SIG-M5 treated with dmso at 0.1 percent for 504 hours (cell line): ENCODE results near the gene MAP1B.
"Not testable (repeated sequence)": the region's sequence is repeated elsewhere in the genome, so short reads cannot be mapped to it uniquely, and the experiment has no call there.

Experiments
- DNase-seq: peaks from one replicate; lab custom pipeline; 2025; ENCODE audit not compliant: unreplicated experiment; lab: John Stamatoyannopoulos, UW

MAP1B gene

DNA sequence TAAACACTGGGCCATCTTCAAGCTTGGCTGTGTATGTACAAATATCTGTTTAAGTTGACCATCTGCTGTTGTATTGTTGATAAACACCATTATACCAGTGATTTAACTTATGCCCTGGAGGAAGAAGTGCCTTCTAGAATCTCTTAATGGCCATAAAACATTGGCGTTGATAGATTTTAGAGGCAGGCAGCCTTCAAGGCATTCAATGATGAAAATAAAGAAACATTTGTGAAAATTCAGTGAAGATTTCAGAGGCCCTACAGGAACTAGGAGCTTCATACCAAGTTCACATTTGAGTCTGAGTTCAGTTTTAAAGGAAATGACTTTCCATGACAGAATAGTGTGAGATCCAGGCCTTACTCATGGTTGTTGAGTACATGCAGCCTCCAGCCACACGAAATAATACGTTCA, 52.2 kb downstream of the MAP1B start:
- no peak for DNase-seq

- DNase-seq, result no peak
Observed at GRCh38 chr5:72160329-72160728, 53.1 kb downstream of the MAP1B start.

- no peak for DNase-seq
Observed at GRCh38 chr5:72160959-72161358, 53.7 kb downstream of the MAP1B start.

- DNase-seq, result no peak
Observed at GRCh38 chr5:72161951-72162350, 54.7 kb downstream of the MAP1B start.

- no peak for DNase-seq
Observed at GRCh38 chr5:72163349-72163983, 56.2 kb downstream of the MAP1B start.

- DNase-seq, result no peak
Observed at GRCh38 chr5:72166070-72166979, 59.0 kb downstream of the MAP1B start.

DNA sequence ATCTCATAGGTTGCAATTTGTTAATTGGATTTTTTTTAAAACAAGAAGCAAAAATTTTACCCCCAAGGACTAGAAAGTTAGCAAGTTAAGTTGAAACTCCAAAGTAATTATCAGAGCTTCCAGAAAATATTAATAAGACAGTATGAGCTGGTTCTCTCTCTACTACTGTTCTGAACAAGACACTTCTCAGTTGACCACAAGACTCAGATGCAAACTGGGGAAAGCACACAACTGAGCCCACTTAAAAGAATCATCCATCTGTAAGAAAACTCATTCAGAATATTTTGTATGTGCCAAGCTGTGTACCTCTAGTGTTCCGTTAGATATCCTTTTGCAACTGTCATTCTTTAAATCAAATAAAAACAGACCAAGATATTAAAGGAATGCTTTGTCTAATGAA, 60.0 kb downstream of the MAP1B start:
- no peak for DNase-seq

DNA sequence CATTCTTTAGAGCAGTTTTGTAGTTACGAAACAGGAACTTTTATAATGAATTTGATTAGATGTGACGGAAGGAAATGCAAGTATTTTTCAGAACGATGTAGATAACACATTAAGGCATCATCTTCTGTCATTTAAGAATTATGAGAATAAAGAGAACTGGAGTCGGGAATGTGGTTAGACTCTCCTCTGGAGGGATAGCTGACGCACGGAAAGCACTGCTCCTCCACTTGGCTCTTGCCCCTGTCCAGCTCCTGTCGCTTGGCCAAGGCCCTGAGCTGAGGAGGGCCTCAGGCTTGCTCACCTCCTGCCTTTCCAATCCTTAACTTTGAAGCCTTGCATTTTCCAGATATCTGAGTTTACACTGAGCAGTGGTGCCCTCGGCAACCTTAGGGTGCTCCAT, 60.5 kb downstream of the MAP1B start:
- no peak for DNase-seq

- DNase-seq, result no peak
Observed at GRCh38 chr5:72170101-72170500, 62.8 kb downstream of the MAP1B start.

GRCh38 chr5:72171181-72171580, 63.9 kb downstream of the MAP1B start:
- not testable (repeated sequence) for DNase-seq

DNA sequence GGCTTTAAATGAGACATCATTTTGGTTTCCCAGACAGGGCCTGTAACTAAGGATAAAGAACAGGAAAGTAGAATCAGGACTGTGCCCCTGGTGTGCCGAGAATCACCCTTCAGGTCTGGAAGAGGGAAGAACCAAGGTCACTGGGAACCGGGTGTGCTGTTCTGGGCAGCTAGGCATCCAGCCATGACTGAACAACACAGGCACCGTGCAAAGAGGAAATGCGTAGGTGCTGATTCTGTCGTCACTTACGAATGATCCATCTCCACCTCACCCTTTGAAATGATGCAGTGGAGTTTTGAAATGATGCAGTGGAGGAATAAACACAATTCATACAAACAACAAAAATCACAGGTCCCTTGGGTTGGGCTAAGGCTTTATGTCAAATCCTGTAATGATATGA, 64.4 kb downstream of the MAP1B start:
- no peak for DNase-seq

- no peak for DNase-seq
Observed at GRCh38 chr5:72172786-72173185, 65.5 kb downstream of the MAP1B start.

GRCh38 chr5:72177538-72177937, 70.3 kb downstream of the MAP1B start:
- DNase-seq, result no peak

DNA sequence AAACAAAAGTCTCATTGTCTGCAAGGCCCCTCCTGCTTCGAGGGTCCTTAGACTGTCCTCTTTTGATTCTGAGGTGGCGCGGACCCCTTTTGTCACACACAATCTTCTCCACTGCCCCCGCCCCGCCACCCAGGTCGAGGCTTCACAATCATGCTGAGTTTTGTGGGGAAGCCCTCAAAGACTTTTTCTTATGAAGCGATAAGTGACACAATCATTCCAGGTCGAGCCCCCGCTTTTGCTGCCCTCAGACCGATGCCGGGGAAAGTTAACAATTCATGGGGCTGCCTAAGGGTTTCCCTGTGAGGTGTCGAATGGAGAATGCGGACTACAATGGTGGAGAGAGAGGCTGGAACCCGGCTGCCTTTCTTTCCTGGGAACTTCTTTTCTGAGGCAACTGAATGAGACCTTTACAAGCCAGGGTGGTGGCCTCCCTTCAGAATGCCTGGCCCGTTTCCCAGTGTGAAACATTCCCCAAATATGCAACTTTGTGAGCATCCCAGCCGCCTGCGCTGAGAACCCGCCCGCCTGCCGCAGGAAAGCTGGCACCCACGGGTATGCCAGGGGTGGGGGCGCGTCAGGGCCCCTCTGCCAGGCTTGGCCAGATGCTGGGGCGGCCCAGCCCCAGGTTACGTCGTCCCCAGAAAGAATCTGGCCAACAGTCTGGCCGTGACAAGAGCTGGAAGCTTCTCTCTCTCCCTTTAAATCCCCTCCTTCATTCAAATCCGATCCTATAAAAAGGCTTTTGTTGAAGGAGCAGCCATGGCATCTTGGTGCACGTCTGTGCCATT, 71.9 kb downstream of the MAP1B start:
- no peak for DNase-seq

- no peak for DNase-seq
Observed at GRCh38 chr5:72179816-72180440, 72.7 kb downstream of the MAP1B start.

GRCh38 chr5:72180925-72181324, 73.7 kb downstream of the MAP1B start:
- no peak for DNase-seq

DNA sequence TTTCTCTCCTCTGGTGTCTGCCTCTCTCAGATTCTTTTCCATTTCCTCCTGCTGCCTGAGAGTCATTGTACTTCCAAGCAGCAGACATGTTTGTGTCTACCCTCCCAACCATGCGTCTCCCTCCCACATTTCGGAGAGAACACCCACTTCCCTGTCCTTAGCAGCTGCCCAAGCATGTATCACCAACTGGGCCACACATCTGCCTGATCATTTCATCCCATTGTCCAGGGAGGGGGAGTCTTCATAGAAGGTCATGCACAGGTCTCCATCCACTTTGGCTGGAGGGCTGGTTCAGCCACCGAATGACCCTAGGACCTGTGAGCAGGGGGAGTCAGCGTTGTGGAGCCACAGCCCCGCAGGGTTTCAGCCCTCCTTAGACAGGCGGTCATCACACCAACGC, 75.4 kb downstream of the MAP1B start:
- no peak for DNase-seq

GRCh38 chr5:72183101-72183520, 75.8 kb downstream of the MAP1B start:
- DNase-seq, result no peak

- DNase-seq, result no peak
Observed at GRCh38 chr5:72184408-72184807, 77.1 kb downstream of the MAP1B start.

DNA sequence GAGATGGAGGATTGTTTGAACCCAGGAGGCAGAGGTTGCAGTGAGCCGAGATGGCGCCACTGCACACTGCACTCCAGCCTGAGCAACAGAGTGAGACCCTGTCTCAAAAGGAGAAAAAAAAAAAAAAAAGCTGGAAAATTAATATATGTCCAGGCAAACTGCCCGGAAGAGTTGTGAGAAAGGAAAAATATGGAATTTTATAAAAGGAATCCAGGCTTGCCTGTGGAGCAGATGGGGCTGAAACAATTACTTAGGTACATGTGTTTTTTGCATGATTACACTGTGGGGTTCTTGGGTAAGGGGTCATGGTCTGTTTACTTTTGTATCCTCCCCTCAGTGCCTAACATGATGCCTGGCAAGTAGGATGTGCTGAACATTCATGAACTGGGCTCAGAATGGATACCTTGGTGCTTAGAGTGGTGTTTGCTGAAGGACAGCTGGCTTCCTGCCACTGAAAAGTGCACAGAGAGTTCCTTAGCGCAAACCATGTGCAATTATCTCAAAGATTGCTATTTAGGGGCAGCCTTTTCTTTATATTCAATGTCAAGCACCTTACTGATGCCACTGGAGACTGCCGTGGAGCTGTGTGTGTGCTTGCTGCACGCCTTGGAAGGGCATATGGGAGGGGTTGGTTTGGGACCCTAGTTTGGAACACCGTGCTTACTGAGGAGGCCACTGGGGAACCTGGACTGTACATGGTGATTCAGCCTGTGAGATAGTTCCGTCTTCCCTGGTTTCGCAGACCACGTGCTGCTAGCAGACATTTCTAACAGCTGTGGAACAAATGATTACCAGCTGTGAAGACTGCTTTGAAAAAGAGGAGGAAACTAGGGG, 78.4 kb downstream of the MAP1B start:
- no peak for DNase-seq
